H9 (cell line): ENCODE measurements around the gene ROPN1L. TPM values are rescaled to one million over a fixed set of nuclear protein-coding genes. Genes with fewer than 3 reads are reported as not detected.
A peak's percentile ranks its signal among the peaks of the same experiment; 100 is the strongest.

Experiments
- DNase-seq: peaks from one replicate; pipeline ENCODE4 v3.0.0-alpha.2; 2017
- H2AFZ ChIP-seq: one replicate; pipeline ENCODE4 v1.6.1; 2013; ENCODE audit warnings: mild to moderate bottlenecking, low read length, control low read depth, moderate library complexity
- H2AK5ac ChIP-seq: 2 replicates; pipeline ENCODE4 v1.6.1; 2013; ENCODE audit warnings: low read length, control low read depth, mixed read lengths; ENCODE audit not compliant: insufficient read length
- H2BK120ac ChIP-seq: one replicate; pipeline ENCODE4 v1.6.1; 2013; ENCODE audit warnings: low read depth, mild to moderate bottlenecking, low read length, control low read depth, inconsistent platforms; ENCODE audit not compliant: poor library complexity, severe bottlenecking
- H2BK12ac ChIP-seq: 2 replicates; pipeline ENCODE4 v1.6.1; 2013; ENCODE audit warnings: low read length, control low read depth, mixed read lengths, low read depth; ENCODE audit not compliant: insufficient read length
- H2BK15ac ChIP-seq: 2 replicates; pipeline ENCODE4 v1.6.1; 2013; ENCODE audit warnings: low read depth, low read length, control low read depth
- H2BK20ac ChIP-seq: one replicate; pipeline ENCODE4 v1.6.1; 2013; ENCODE audit warnings: low read depth, mild to moderate bottlenecking, low read length, control low read depth, inconsistent platforms; ENCODE audit not compliant: poor library complexity, severe bottlenecking
- H2BK5ac ChIP-seq: 2 replicates; pipeline ENCODE4 v1.6.1; 2013; ENCODE audit warnings: low read length, control low read depth, mixed read lengths; ENCODE audit not compliant: insufficient read length
- H3K14ac ChIP-seq: 2 replicates; pipeline ENCODE4 v1.6.1; 2013; ENCODE audit warnings: low read length, control low read depth; ENCODE audit not compliant: insufficient read depth
- H3K18ac ChIP-seq: 2 replicates; pipeline ENCODE4 v1.6.1; 2013; ENCODE audit warnings: low read depth, mild to moderate bottlenecking, mixed read lengths, low read length, control low read depth; ENCODE audit not compliant: insufficient read length
- H3K23ac ChIP-seq: 2 replicates; pipeline ENCODE4 v1.6.1; 2013; ENCODE audit warnings: low read length, control low read depth, mixed read lengths, low read depth; ENCODE audit not compliant: insufficient read length
- H3K23me2 ChIP-seq: 2 replicates; pipeline ENCODE4 v1.6.1; 2013; ENCODE audit warnings: low read depth, mild to moderate bottlenecking, mixed read lengths, low read length, control low read depth; ENCODE audit not compliant: insufficient read length, poor library complexity, severe bottlenecking
- H3K27ac ChIP-seq: 2 replicates; pipeline ENCODE4 v1.5.1; 2013; ENCODE audit warnings: low read length, control low read depth, mixed read lengths, low read depth; ENCODE audit not compliant: insufficient read length
- H3K27me3 ChIP-seq: 2 replicates; pipeline ENCODE4 v1.6.1; 2013; ENCODE audit warnings: low read length, control low read depth, inconsistent platforms; ENCODE audit not compliant: insufficient read depth
- H3K4ac ChIP-seq: 2 replicates; pipeline ENCODE4 v1.6.1; 2013; ENCODE audit warnings: low read depth, mild to moderate bottlenecking, control low read depth, inconsistent platforms, low read length, moderate library complexity
- H3K4me1 ChIP-seq: 2 replicates; pipeline ENCODE4 v1.6.1; 2013; ENCODE audit warnings: low read length, control low read depth, inconsistent platforms; ENCODE audit not compliant: insufficient read depth
- H3K4me2 ChIP-seq: 2 replicates; pipeline ENCODE4 v1.6.1; 2013; ENCODE audit warnings: low read length, control low read depth, mixed read lengths; ENCODE audit not compliant: insufficient read length, insufficient read depth
- H3K56ac ChIP-seq: 2 replicates; pipeline ENCODE4 v1.6.1; 2013; ENCODE audit warnings: low read depth, mild to moderate bottlenecking, mixed read lengths, low read length, control low read depth; ENCODE audit not compliant: insufficient read length
- H3K79me1 ChIP-seq: 2 replicates; pipeline ENCODE4 v1.6.1; 2013; ENCODE audit warnings: low read depth, mild to moderate bottlenecking, moderate library complexity, low read length, control low read depth, inconsistent platforms; ENCODE audit not compliant: insufficient read depth, poor library complexity, severe bottlenecking
- H3K79me2 ChIP-seq: 2 replicates; pipeline ENCODE4 v1.6.1; 2013; ENCODE audit warnings: low read length, control low read depth, inconsistent platforms; ENCODE audit not compliant: insufficient read depth
- H3K9ac ChIP-seq: 2 replicates; pipeline ENCODE4 v1.6.1; 2013; ENCODE audit warnings: low read length, control low read depth, mixed read lengths; ENCODE audit not compliant: insufficient read length; ENCODE audit errors: extremely low read depth
- H3K9me3 ChIP-seq: one replicate; pipeline ENCODE4 v1.6.1; 2013; ENCODE audit warnings: low read depth, low read length, inconsistent platforms; ENCODE audit not compliant: control insufficient read depth
- H3T11ph ChIP-seq: one replicate; pipeline ENCODE4 v1.6.1; 2013; ENCODE audit warnings: mild to moderate bottlenecking, low read length, control low read depth, inconsistent platforms
- H4K20me1 ChIP-seq: one replicate; pipeline ENCODE4 v1.6.1; 2013; ENCODE audit not compliant: control insufficient read depth, insufficient read length, insufficient read depth
- H4K5ac ChIP-seq: 2 replicates; pipeline ENCODE4 v1.6.1; 2013; ENCODE audit warnings: low read depth, mild to moderate bottlenecking, mixed read lengths, low read length, control low read depth; ENCODE audit not compliant: insufficient read length
- H4K8ac ChIP-seq: replicated peaks from 2 replicates; pipeline ENCODE4 v1.6.1; 2013; ENCODE audit warnings: low read length, control low read depth, mixed read lengths, low read depth; ENCODE audit not compliant: insufficient read length
- H4K91ac ChIP-seq: 2 replicates; pipeline ENCODE4 v1.6.1; 2013; ENCODE audit warnings: low read depth, mild to moderate bottlenecking, moderate library complexity, mixed read lengths, low read length, control low read depth; ENCODE audit not compliant: insufficient read length
- H3K27ac Mint-ChIP-seq, 3 experiments: 2 replicates in 2 of 3; 3 replicates in 1 of 3; pipeline ENCODE4 v1.8.0; 2020 to 2021; ENCODE audit warnings: mixed read lengths in 3 of 3, mild to moderate bottlenecking in 1 of 3, moderate library complexity in 1 of 3
- H3K27me3 Mint-ChIP-seq: 2 replicates; pipeline ENCODE4 v1.8.0; 2021; ENCODE audit warnings: low read depth, mild to moderate bottlenecking, moderate library complexity, mixed read lengths
- H3K36me3 Mint-ChIP-seq, 3 experiments: 2 replicates in 2 of 3; 3 replicates in 1 of 3; pipeline ENCODE4 v1.8.0; 2020 to 2021; ENCODE audit warnings: low read depth in 3 of 3, mixed read lengths in 3 of 3; ENCODE audit not compliant: insufficient read depth in 1 of 3
- H3K4me1 Mint-ChIP-seq, 2 experiments: 2 replicates each; pipeline ENCODE4 v1.8.0; 2020; ENCODE audit warnings: mixed read lengths in 2 of 2
- H3K4me3 Mint-ChIP-seq, 2 experiments: 2 replicates in 1 of 2; 3 replicates in 1 of 2; pipeline ENCODE4 v1.8.0; 2020 to 2021; ENCODE audit warnings: mild to moderate bottlenecking in 2 of 2, mixed read lengths in 2 of 2, moderate library complexity in 1 of 2
- H3K9me3 Mint-ChIP-seq, 2 experiments: 2 replicates in 1 of 2; 3 replicates in 1 of 2; pipeline ENCODE4 v1.8.0; 2020; ENCODE audit warnings: mild to moderate bottlenecking in 2 of 2, mixed read lengths in 2 of 2, moderate library complexity in 1 of 2
- CTCF ChIP-seq: fragments of 200-600 bp; sonication (generic); conservative IDR thresholded peaks from 3 replicates; pipeline ENCODE4 v1.8.0; 2021; ENCODE audit warnings: antibody characterized with exemption, mild to moderate bottlenecking
- whole genome bisulfite sequencing: extraction: QIAGEN DNeasy Blood & Tissue Kit; methylation state at CpG from one replicate; pipeline ENCODE4 v1.1.7; 2013; ENCODE audit warnings: missing lambda C conversion rate, low lambda C conversion rate, mixed read lengths; ENCODE audit not compliant: insufficient read length; ENCODE audit errors: extremely low coverage; 5-methylcytosine and 5-hydroxymethylcytosine counted together
- total RNA-seq: library from RNA; stranded (reverse); gene quantifications from 2 replicates; pipeline ENCODE4 v1.2.1, GENCODE V29; 2021

Gene ROPN1L
- total RNA-seq, 1 experiment from 2014 or later, result 0.37 TPM

GRCh38 chr5:10420468-10420867 lies 21.2 kb upstream of the ROPN1L start:
- H2BK12ac ChIP-seq, result no peak overlapping the region
- no peak overlapping the region for H3K14ac ChIP-seq
- no peaks in the 10 kb centered on the region for H3K9me3 Mint-ChIP-seq
- peaks cover 12 to 13% of the 10 kb centered on the region in 2 experiments for H3K4me1 Mint-ChIP-seq
- no peak overlapping the region for H2AK5ac ChIP-seq
- peaks cover 17 to 67% (median 65%) of the 10 kb centered on the region in 3 experiments; a peak in 6 of 7 replicates for H3K36me3 Mint-ChIP-seq
- H3K27me3 Mint-ChIP-seq, result no peaks in the 10 kb centered on the region
- H3K9me3 ChIP-seq, result no peaks in the 10 kb centered on the region
- WGBS, result no CpG with 5 or more reads among the region's 2 CpGs
- H3K27ac ChIP-seq, result no peak overlapping the region
- no peak overlapping the region for H4K8ac ChIP-seq
- no peak overlapping the region for H2BK15ac ChIP-seq
- H3K27ac Mint-ChIP-seq, result peak overlapping the region in 1 of 3 experiments; percentile 49; a peak in 1 of 7 replicates
- H3K79me1 ChIP-seq, result no peaks in the 10 kb centered on the region
- H3K23ac ChIP-seq, result no peak overlapping the region
- no peak overlapping the region for H3K4me2 ChIP-seq
- no peaks in the 10 kb centered on the region for H3K79me2 ChIP-seq
- H2BK20ac ChIP-seq, result no peak overlapping the region
- H3K4me3 Mint-ChIP-seq, result no peak overlapping the region
- H3K18ac ChIP-seq, result no peak overlapping the region
- no peak overlapping the region for H2BK120ac ChIP-seq
- no peak overlapping the region for H3K4ac ChIP-seq
- H3K4me1 ChIP-seq, result no peaks in the 10 kb centered on the region
- H3T11ph ChIP-seq, result no peak overlapping the region
- no peaks in the 10 kb centered on the region for H4K20me1 ChIP-seq
- no peak for DNase-seq
- H4K5ac ChIP-seq, result no peak overlapping the region
- H3K9ac ChIP-seq, result no peak overlapping the region
- no peak overlapping the region for H3K56ac ChIP-seq
- no peaks in the 10 kb centered on the region for H3K27me3 ChIP-seq
- no peak for TF ChIP-seq CTCF
- no peaks in the 10 kb centered on the region for H3K23me2 ChIP-seq
- H2AFZ ChIP-seq, result no peak overlapping the region
- no peak overlapping the region for H2BK5ac ChIP-seq
- H4K91ac ChIP-seq, result no peak overlapping the region
